HG02798 (cell line): Measurements from ENCODE around the gene MCHR2.
"Not testable (repeated sequence)": the region's sequence is repeated elsewhere in the genome, so short reads cannot be mapped to it uniquely, and the experiment has no call there.

Source experiments
- ATAC-seq: cut with Tn5 transposase; IDR thresholded peaks from one replicate; pipeline ENCODE4 v1.9.1; 2021; ENCODE audit warnings: mild to moderate bottlenecking; ENCODE audit not compliant: unreplicated experiment, poor library complexity

Gene MCHR2

GRCh38 chr6:99993533-99994251 is at the start of gene MCHR2:
TSS of gene MCHR2 (minus strand) at chr6:99994223. CDS start at chr6:99956147, 38,076 bp downstream.
- no peak for ATAC-seq

GRCh38 chr6:100038546-100038945 is 44.5 kb upstream of the MCHR2 start:
- ATAC-seq: not testable (repeated sequence)

GRCh38 chr6:100035873-100036653 is 42.0 kb upstream of the MCHR2 start:
- ATAC-seq: no peak

GRCh38 chr6:100023798-100024197 is 29.8 kb upstream of the MCHR2 start:
- no peak for ATAC-seq

- no peak for ATAC-seq
Measured at GRCh38 chr6:100022847-100023246, 28.8 kb upstream of the MCHR2 start.

GRCh38 chr6:100008857-100009256 is 14.8 kb upstream of the MCHR2 start:
- ATAC-seq: no peak

GRCh38 chr6:100001915-100002388 is 7.9 kb upstream of the MCHR2 start:
- peak; percentile 97 for ATAC-seq

GRCh38 chr6:99997141-99997540 is 3.1 kb upstream of the MCHR2 start:
- no peak for ATAC-seq

GRCh38 chr6:99995916-99996315 is 1.9 kb upstream of the MCHR2 start:
- ATAC-seq: no peak

- no peak for ATAC-seq
Measured at GRCh38 chr6:99993146-99993532, 884 bp downstream of the MCHR2 start.

- ATAC-seq: no peak
Measured at GRCh38 chr6:99991955-99992354, 2.1 kb downstream of the MCHR2 start.

GRCh38 chr6:99980741-99981140 is 13.3 kb downstream of the MCHR2 start:
- ATAC-seq: no peak

GRCh38 chr6:99979953-99980352 is 14.1 kb downstream of the MCHR2 start:
- ATAC-seq: no peak

GRCh38 chr6:99967052-99967451 is 27.0 kb downstream of the MCHR2 start:
- no peak for ATAC-seq

GRCh38 chr6:99960027-99960426 is 34.0 kb downstream of the MCHR2 start:
- no peak for ATAC-seq

GRCh38 chr6:99951016-99951805 is 42.8 kb downstream of the MCHR2 start:
- no peak for ATAC-seq

GRCh38 chr6:99946005-99946404 is 48.0 kb downstream of the MCHR2 start:
- no peak for ATAC-seq

GRCh38 chr6:99943846-99944245 is 50.2 kb downstream of the MCHR2 start:
- ATAC-seq: no peak

- ATAC-seq: no peak
Measured at GRCh38 chr6:99940582-99940981, 53.4 kb downstream of the MCHR2 start.

GRCh38 chr6:99933129-99933528 is 60.9 kb downstream of the MCHR2 start:
- ATAC-seq: no peak

GRCh38 chr6:99912657-99913056 is 81.4 kb downstream of the MCHR2 start:
- ATAC-seq: no peak
